ENCODE data around the gene RLN1. TPM values are rescaled to one million over a fixed set of nuclear protein-coding genes. Genes with fewer than 3 reads are reported as not detected.

Gene RLN1
- total RNA-seq, 4 donors from 2014 or later, result 0.30 TPM; not detected in 3

GRCh38 chr9:5375790-5376477 lies 36.3 kb upstream of the RLN1 start:
- 82 to 89% methylated on average over 6 of the region's 6 CpGs for WGBS, 2 donors
- no peak for DNase-seq (ENCODE audit: low spot score in 2 of 2)
- no peak for TF ChIP-seq POLR2A (IDR thresholded peaks at IDR 0.05)
- TF ChIP-seq, protein P1, sequence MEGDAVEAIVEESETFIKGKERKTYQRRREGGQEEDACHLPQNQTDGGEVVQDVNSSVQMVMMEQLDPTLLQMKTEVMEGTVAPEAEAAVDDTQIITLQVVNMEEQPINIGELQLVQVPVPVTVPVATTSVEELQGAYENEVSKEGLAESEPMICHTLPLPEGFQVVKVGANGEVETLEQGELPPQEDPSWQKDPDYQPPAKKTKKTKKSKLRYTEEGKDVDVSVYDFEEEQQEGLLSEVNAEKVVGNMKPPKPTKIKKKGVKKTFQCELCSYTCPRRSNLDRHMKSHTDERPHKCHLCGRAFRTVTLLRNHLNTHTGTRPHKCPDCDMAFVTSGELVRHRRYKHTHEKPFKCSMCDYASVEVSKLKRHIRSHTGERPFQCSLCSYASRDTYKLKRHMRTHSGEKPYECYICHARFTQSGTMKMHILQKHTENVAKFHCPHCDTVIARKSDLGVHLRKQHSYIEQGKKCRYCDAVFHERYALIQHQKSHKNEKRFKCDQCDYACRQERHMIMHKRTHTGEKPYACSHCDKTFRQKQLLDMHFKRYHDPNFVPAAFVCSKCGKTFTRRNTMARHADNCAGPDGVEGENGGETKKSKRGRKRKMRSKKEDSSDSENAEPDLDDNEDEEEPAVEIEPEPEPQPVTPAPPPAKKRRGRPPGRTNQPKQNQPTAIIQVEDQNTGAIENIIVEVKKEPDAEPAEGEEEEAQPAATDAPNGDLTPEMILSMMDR (IDR thresholded peaks at IDR 0.05), result no peak
- intact Hi-C loops (cut with DNase I; ENCODE audit: low total_unique reads), result no loop called here
- no peak overlapping the region for H3K4me3 ChIP-seq (ENCODE audit: low read depth, poor library complexity, severe bottlenecking)

- no peak for DNase-seq (ENCODE audit: low spot score in 2 of 2)
- TF ChIP-seq, protein P1 (IDR thresholded peaks at IDR 0.05), result no peak
- TF ChIP-seq POLR2A (IDR thresholded peaks at IDR 0.05), result no peak
- no peak overlapping the region for H3K4me3 ChIP-seq (ENCODE audit: low read depth, poor library complexity, severe bottlenecking)
- intact Hi-C loops (cut with DNase I; ENCODE audit: low total_unique reads), result no loop called here
- WGBS, 2 donors, result 72 to 85% methylated on average over 1 of the region's 1 CpG
Observed at GRCh38 chr9:5375091-5375490, 35.4 kb upstream of the RLN1 start.

DNA sequence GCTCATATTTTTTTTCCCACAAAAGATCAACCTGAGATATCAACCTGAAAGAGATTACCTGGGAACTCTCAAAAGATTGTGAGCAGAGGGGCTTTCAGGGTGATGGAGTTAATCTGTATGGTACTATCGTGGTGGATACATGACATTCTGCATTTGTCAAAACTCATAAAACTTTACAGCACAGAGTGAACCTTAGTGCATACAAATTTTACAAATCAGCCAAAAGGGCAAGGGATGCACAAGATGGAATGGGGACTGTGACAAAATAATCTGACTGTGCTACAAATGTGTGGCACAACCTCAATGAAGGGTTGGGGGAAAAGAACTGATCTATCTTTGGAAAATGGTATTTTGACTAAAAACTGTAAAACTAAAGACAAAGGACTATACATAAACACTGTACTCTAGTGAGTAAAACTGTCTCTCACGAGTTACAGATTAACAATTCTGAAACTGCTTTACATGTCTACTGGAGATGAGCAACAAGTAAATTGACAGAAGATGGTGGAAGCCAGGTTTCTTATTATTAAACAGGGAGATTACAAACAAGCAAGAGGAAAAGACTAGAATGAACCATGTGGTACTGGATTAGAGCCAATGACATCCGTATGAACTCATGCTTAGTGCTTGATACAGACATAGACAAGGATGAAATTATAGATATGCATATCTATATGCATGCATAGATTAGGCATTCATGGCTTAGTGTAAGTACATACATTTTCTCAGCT lies 24.8 kb upstream of the RLN1 start:
- intact Hi-C loops (cut with DNase I; ENCODE audit: low total_unique reads), result no loop called here
- 58 to 87% methylated on average over 2 to 3 of the region's 3 CpGs for WGBS, 2 donors
- no peak overlapping the region for H3K4me3 ChIP-seq (ENCODE audit: low read depth, poor library complexity, severe bottlenecking)

GRCh38 chr9:5361326-5362010 lies 21.8 kb upstream of the RLN1 start:
- no peak for TF ChIP-seq POLR2A (IDR thresholded peaks at IDR 0.05)
- TF ChIP-seq, protein P1 (IDR thresholded peaks at IDR 0.05), result no peak
- no peak for DNase-seq (ENCODE audit: low spot score in 2 of 2)
- 75 to 78% methylated on average over 3 of the region's 3 CpGs for WGBS, 2 donors
- intact Hi-C loops (cut with DNase I; ENCODE audit: low total_unique reads), result no loop called here
- no peak overlapping the region for H3K4me3 ChIP-seq (ENCODE audit: low read depth, poor library complexity, severe bottlenecking)

More for the DNA sequence above, 24.8 kb upstream of the RLN1 start:
- no peak for TF ChIP-seq POLR2A (IDR thresholded peaks at IDR 0.05)
- no peak for DNase-seq (ENCODE audit: low spot score in 2 of 2)

GRCh38 chr9:5360341-5360740 lies 20.7 kb upstream of the RLN1 start:
- intact Hi-C loops (cut with DNase I; ENCODE audit: low total_unique reads), result no loop called here
- TF ChIP-seq POLR2A (IDR thresholded peaks at IDR 0.05), result no peak
- TF ChIP-seq, protein P1 (IDR thresholded peaks at IDR 0.05), result no peak
- no peak overlapping the region for H3K4me3 ChIP-seq (ENCODE audit: low read depth, poor library complexity, severe bottlenecking)
- DNase-seq (ENCODE audit: low spot score in 2 of 2), result no peak

DNA sequence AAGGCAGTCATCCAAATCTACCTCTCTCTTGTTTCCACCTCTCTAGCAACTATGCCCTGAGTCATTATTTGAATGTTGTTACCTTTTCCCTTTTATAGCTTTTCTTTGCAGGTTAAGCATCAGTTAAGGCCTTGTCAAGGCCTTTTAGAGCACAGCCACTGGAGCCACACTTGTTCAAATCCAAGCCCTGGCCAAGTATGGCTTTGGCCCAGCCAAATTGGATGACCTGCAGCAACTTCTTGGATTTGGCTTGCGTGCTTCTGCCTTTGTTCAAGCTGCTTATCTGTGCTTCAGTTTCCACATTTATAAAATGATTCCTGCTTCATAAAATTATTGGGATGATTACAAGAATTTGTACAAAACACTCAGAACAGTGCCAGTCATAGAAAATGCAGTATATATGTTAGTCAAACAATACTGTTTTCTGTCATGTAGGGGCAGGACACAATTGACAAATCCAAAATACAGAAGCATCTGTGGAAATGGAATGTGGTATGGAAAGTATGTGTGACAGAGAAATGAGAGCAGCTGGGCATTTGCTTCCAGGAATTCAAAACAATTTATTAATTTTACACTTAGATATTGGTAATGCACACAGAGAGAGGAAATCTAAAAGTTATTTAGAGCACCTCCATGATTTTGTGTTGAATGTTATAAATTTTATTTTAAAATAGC lies 17.9 kb upstream of the RLN1 start:
- DNase-seq (ENCODE audit: low spot score in 2 of 2), result no peak
- WGBS, 2 donors, result 80 to 82% methylated on average over 1 of the region's 1 CpG
- intact Hi-C loops (cut with DNase I; ENCODE audit: low total_unique reads), result no loop called here
- no peak overlapping the region for H3K4me3 ChIP-seq (ENCODE audit: low read depth, poor library complexity, severe bottlenecking)
- TF ChIP-seq, protein P1 (IDR thresholded peaks at IDR 0.05), result no peak
- no peak for TF ChIP-seq POLR2A (IDR thresholded peaks at IDR 0.05)

Data from lower leg skin (tissue), 4 donors.